Effector memory CD8-positive, alpha-beta T cell (primary cell): ENCODE measurements around the gene ETV6.

Experiments
- ATAC-seq: fragments of 150-1000 bp; cut with Tn5 transposase; replicated peaks from 2 replicates; pipeline ENCODE4 v1.10.0; 2021; ENCODE audit warnings: mild to moderate bottlenecking, moderate library complexity
- DNase-seq, 3 experiments: peaks; one replicate each; pipeline ENCODE4 v3.0.0; 2021
- H3K27ac Mint-ChIP-seq, 2 donors: one replicate each; pipeline ENCODE4 v1.8.0; 2022; ENCODE audit warnings: mild to moderate bottlenecking in 2 of 2, mixed read lengths in 2 of 2, moderate library complexity in 2 of 2
- H3K27me3 Mint-ChIP-seq, 2 donors: one replicate each; pipeline ENCODE4 v1.8.0; 2022; ENCODE audit warnings: mixed read lengths in 2 of 2
- H3K36me3 Mint-ChIP-seq: one replicate; pipeline ENCODE4 v1.8.0; 2022; ENCODE audit warnings: mild to moderate bottlenecking, moderate library complexity, mixed read lengths; ENCODE audit not compliant: insufficient read depth
- H3K4me1 Mint-ChIP-seq, 2 donors: one replicate each; pipeline ENCODE4 v1.8.0; 2022; ENCODE audit warnings: low read depth in 2 of 2, mixed read lengths in 2 of 2
- H3K4me3 Mint-ChIP-seq, 2 donors: one replicate each; pipeline ENCODE4 v1.8.0; 2022; ENCODE audit warnings: mild to moderate bottlenecking in 2 of 2, mixed read lengths in 2 of 2, moderate library complexity in 2 of 2
- H3K9me3 Mint-ChIP-seq, 2 donors: one replicate each; pipeline ENCODE4 v1.8.0; 2022; ENCODE audit warnings: mixed read lengths in 2 of 2

ETV6 gene

GRCh38 chr12:11923067-11923466 lies 273.6 kb downstream of the ETV6 start:
- H3K27ac Mint-ChIP-seq = no peak overlapping the region
- H3K9me3 Mint-ChIP-seq = no peaks in the 10 kb centered on the region

GRCh38 chr12:11927286-11927935 lies 277.9 kb downstream of the ETV6 start:
- Mint-ChIP-seq H3K9me3 (no peaks in the 10 kb centered on the region), H3K27me3 (peaks cover 6 to 9% of the 10 kb centered on the region in 2 donors), H3K4me3 (no peak overlapping the region), H3K36me3 (no peaks in the 10 kb centered on the region), H3K27ac (no peak overlapping the region), H3K4me1 (no peaks in the 10 kb centered on the region)
- no peak for ATAC-seq
- no peak for DNase-seq

More at GRCh38 chr12:11923067-11923466, 273.6 kb downstream of the ETV6 start:
- ATAC-seq (no peak), DNase-seq (no peak)
- Mint-ChIP-seq H3K36me3 (no peaks in the 10 kb centered on the region), H3K4me3 (no peak overlapping the region), H3K4me1 (no peaks in the 10 kb centered on the region), H3K27me3 (peaks cover 18 to 20% of the 10 kb centered on the region in 2 donors)

- no peak overlapping the region for H3K4me3 Mint-ChIP-seq
- no peaks in the 10 kb centered on the region for H3K4me1 Mint-ChIP-seq
- peaks cover 0 to 6% of the 10 kb centered on the region in 2 donors for H3K27me3 Mint-ChIP-seq
- H3K36me3 Mint-ChIP-seq = no peaks in the 10 kb centered on the region
- no peak overlapping the region for H3K27ac Mint-ChIP-seq
- DNase-seq = no peak
- no peak for ATAC-seq
- no peaks in the 10 kb centered on the region for H3K9me3 Mint-ChIP-seq
These were observed 280.2 kb downstream of the ETV6 start for GRCh38 chr12:11929714-11930113.

- no peak for ATAC-seq
- Mint-ChIP-seq H3K27me3 (peaks cover 0 to under 1% of the 10 kb centered on the region in 2 donors), H3K9me3 (no peaks in the 10 kb centered on the region), H3K27ac (peak overlapping the region in 1 of 2 donors; percentile 68), H3K36me3 (no peaks in the 10 kb centered on the region), H3K4me1 (peaks cover 0 to 3% of the 10 kb centered on the region in 2 donors), H3K4me3 (no peak overlapping the region)
- DNase-seq = no peak
These were observed 289.7 kb downstream of the ETV6 start for GRCh38 chr12:11939223-11939622.

GRCh38 chr12:11941606-11942337 lies 292.3 kb downstream of the ETV6 start:
- ATAC-seq = no peak
- peaks cover 7 to 11% of the 10 kb centered on the region in 2 donors for H3K27me3 Mint-ChIP-seq
- H3K36me3 Mint-ChIP-seq = peaks cover 3% of the 10 kb centered on the region
- H3K9me3 Mint-ChIP-seq = no peaks in the 10 kb centered on the region
- H3K4me1 Mint-ChIP-seq = peaks cover 1 to 3% of the 10 kb centered on the region in 2 donors
- H3K4me3 Mint-ChIP-seq = no peak overlapping the region
- H3K27ac Mint-ChIP-seq = no peak overlapping the region
- no peak for DNase-seq

GRCh38 chr12:11943919-11944700 lies 294.6 kb downstream of the ETV6 start:
- no peak for ATAC-seq
- H3K9me3 Mint-ChIP-seq = no peaks in the 10 kb centered on the region
- H3K36me3 Mint-ChIP-seq = peaks cover 3% of the 10 kb centered on the region
- H3K4me1 Mint-ChIP-seq = peaks cover 1 to 3% of the 10 kb centered on the region in 2 donors
- H3K4me3 Mint-ChIP-seq = no peak overlapping the region
- H3K27ac Mint-ChIP-seq = no peak overlapping the region
- no peak for DNase-seq
- H3K27me3 Mint-ChIP-seq = peaks cover 11 to 15% of the 10 kb centered on the region in 2 donors
